Peyer's patch (tissue), 4 donors: ENCODE results near the gene FGGY.

Experiments
- CTCF ChIP-seq, 6 experiments: fragments of 450-650 bp in 4 of 6; fragments of 200-600 bp in 2 of 6; sonication (generic) in 1 of 6; IDR thresholded peaks; one replicate each; pipeline ENCODE4 v1.5.1; 2017 to 2019; ENCODE audit warnings: antibody characterized with exemption in 6 of 6, mild to moderate bottlenecking in 3 of 6, moderate library complexity in 1 of 6
- POLR2A ChIP-seq, 2 donors: fragments of 450-650 bp; IDR thresholded peaks; one replicate each; pipeline ENCODE4 v1.5.1; 2017; ENCODE audit warnings: antibody characterized with exemption in 2 of 2, mild to moderate bottlenecking in 2 of 2, moderate library complexity in 2 of 2

GRCh38 chr1:59643526-59643925 lies 346.6 kb downstream of the FGGY start:
- no peak for TF ChIP-seq POLR2A (IDR thresholded peaks at IDR 0.05)
- no peak for TF ChIP-seq CTCF (IDR thresholded peaks at IDR 0.05)
